IPS-NIHi7 (cell line): Measurements from ENCODE around the gene SGPP2.
A peak's percentile ranks its signal among the peaks of the same experiment; 100 is the strongest.
"Not testable (repeated sequence)": the region's sequence is repeated elsewhere in the genome, so short reads cannot be mapped to it uniquely, and the experiment has no call there.

Experiments used
- DNase-seq: peaks from one replicate; pipeline ENCODE4 v3.0.0; 2012; ENCODE audit warnings: mixed read lengths; ENCODE audit errors: extremely low spot score

SGPP2 gene

GRCh38 chr2:222427646-222428301 lies 3.4 kb downstream of the SGPP2 start:
- no peak for DNase-seq

GRCh38 chr2:222430071-222430470 lies 5.7 kb downstream of the SGPP2 start:
- no peak for DNase-seq

GRCh38 chr2:222430681-222431080 lies 6.3 kb downstream of the SGPP2 start:
- DNase-seq = no peak

- no peak for DNase-seq
Observed at GRCh38 chr2:222431869-222432268, 7.5 kb downstream of the SGPP2 start.

- DNase-seq = peak; percentile 60
Observed at GRCh38 chr2:222433332-222434173, 9.2 kb downstream of the SGPP2 start.

- no peak for DNase-seq
Observed at GRCh38 chr2:222434204-222434603, 9.9 kb downstream of the SGPP2 start.

- DNase-seq = not testable (repeated sequence)
Observed at GRCh38 chr2:222435400-222436039, 11.2 kb downstream of the SGPP2 start.

- DNase-seq = no peak
Observed at GRCh38 chr2:222436040-222436413, 11.7 kb downstream of the SGPP2 start.

- DNase-seq = no peak
Observed at GRCh38 chr2:222439692-222440091, 15.3 kb downstream of the SGPP2 start.

GRCh38 chr2:222440673-222441422 lies 16.5 kb downstream of the SGPP2 start:
- no peak for DNase-seq

GRCh38 chr2:222442665-222443064 lies 18.3 kb downstream of the SGPP2 start:
- DNase-seq = no peak

- DNase-seq = no peak
Observed at GRCh38 chr2:222445227-222445626, 20.9 kb downstream of the SGPP2 start.

GRCh38 chr2:222447131-222447530 lies 22.8 kb downstream of the SGPP2 start:
- DNase-seq = no peak

- no peak for DNase-seq
Observed at GRCh38 chr2:222448748-222449181, 24.4 kb downstream of the SGPP2 start.

GRCh38 chr2:222450021-222450420 lies 25.7 kb downstream of the SGPP2 start:
- DNase-seq = no peak

GRCh38 chr2:222451224-222451674 lies 26.9 kb downstream of the SGPP2 start:
- no peak for DNase-seq

GRCh38 chr2:222452422-222452950 lies 28.1 kb downstream of the SGPP2 start:
- DNase-seq = no peak

GRCh38 chr2:222456479-222457077 lies 32.2 kb downstream of the SGPP2 start:
- no peak for DNase-seq

GRCh38 chr2:222459983-222460382 lies 35.6 kb downstream of the SGPP2 start:
- no peak for DNase-seq

GRCh38 chr2:222465746-222466145 lies 41.4 kb downstream of the SGPP2 start:
- no peak for DNase-seq

GRCh38 chr2:222468346-222468745 lies 44.0 kb downstream of the SGPP2 start:
- DNase-seq = no peak
